ENCODE measurements around the gene MYO1E. TPM values are rescaled to one million over a fixed set of nuclear protein-coding genes. Genes with fewer than 3 reads are reported as not detected.
"Not testable (repeated sequence)": the region's sequence is repeated elsewhere in the genome, so short reads cannot be mapped to it uniquely, and the experiment has no call there.

Gene MYO1E
- total RNA-seq, 1 experiment from 2014 or later: 55.2 TPM

DNA sequence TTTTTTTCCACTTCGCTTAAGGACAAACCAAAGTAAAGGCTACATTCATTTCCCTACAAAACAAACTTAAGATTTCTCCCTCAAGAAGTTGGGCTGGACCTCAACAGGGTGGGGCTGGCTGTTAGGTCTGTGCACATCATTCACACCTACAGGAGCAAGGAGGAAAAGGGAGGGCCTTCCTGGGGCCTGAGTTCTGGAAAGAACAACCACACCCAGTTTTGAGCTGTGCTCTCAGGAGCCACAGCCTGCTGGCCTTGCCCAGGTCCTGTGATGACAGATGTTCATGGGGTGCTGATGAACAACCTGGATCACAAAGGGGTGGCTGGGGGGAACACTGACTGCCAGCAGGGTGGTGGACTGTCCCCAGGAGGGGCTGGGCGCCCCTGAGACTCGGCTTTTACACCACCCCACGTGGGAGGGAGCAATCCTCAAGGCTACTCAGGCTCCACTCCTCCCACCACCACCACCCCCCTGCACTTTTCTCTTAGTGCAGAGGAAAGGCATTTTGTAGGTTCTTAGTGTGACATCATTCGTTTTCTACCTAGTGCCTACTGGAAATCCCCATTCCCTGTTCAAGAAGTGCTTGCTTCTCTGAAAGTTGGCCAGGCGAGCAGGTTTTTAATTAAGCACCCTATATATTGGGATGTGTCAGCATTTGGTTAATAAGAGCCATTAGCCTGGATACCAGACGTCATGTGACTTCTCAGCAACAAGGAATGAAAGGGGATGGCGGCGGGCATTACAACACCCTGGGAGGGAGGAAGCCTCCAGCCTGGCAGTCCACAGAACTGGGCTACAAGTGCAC is 232.0 kb downstream of the MYO1E start:
- no peak for DNase-seq (ENCODE audit: low read depth)

DNA sequence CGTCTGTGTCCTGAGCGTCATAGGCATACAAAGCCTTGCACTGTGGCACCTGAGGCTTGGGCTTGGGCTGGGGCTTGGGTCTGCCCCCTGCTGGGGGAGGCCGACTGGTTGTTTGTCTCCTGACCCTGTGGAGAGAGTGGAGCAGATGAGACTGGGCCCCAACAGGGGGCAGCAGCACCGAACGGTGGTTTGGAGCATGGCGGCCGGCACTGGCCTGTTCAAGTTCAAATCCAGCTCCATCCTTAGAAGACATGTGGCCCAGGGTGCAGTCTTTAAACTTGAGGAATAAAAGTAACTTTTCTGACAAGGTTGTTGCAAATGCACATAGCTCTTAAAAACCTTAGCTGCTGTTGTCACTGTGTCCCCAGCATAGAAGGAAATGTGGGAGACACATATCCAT is 234.4 kb downstream of the MYO1E start:
- peak; percentile 59 for DNase-seq (ENCODE audit: low read depth)

DNA sequence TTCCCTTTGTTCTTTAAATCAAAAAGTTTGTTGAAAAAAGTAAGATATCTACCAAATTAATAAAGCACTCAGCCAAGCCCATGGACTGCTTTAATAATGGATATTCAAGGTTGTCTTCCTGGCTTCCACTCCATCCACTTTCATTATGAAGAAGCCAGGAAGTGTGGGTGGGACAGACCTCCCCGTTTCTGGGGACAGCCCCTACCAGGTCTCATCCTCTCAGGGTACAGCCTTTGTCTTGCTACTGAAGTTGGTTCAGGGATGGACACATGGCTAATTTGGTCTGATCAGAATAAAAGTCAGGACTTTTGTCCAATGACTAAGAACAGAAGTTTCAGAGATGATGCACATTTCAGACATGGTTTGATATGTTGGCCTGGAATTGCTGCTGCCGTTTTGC is 235.1 kb downstream of the MYO1E start:
- DNase-seq (ENCODE audit: low read depth): no peak

DNA sequence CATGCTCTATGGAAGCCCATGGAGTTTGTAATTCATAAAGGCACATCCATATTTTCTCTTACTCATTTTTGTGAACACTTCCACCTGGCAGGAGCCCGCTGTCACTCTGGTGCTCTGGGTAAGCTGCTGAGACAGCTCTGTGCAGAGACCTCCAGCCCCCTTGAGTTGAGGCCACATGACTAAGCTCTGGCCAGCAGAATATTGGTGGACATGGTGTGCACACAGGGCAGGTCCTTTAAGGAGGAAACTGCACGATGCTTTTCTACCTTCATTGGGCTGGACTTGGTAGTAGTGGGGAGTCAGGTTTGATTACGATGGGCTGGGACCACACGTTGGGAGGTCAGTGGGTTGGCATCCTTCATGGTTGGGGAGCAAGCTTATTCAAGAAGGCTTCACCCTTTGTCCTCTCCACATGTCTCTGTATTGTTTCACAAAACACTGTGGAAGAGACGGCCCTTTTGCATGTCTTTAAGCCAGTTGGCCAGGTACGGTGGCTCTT is 238.7 kb downstream of the MYO1E start:
- DNase-seq (ENCODE audit: low read depth): no peak

DNA sequence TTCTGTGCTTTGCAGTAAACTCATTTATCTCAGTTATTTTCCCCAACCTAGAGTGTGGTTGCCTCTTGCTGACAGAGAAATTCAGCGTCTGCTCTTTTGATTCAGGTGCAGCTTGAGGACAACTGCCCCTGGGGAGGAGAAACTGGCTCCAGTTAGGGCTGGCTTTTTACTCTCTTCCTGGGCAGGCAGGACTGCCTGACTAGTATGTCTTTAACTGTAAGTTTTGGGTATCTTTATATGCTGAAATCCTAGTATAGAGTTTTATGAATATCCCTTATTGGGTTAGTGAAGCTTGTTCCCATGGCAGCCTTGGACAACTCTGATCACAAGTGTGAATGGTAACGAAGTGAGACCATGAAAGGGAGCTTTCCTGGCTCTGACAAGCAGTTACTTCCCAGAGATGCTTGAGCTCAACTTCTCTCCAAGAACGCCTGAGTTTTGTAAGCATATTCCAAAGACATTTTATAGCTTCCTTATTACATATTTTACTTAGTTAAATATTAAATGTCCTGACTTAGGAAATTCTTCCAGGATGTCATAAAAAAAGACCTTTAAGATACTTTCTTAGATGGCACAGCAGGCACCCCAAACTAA is 240.6 kb downstream of the MYO1E start:
- no peak for DNase-seq (ENCODE audit: low read depth)

DNA sequence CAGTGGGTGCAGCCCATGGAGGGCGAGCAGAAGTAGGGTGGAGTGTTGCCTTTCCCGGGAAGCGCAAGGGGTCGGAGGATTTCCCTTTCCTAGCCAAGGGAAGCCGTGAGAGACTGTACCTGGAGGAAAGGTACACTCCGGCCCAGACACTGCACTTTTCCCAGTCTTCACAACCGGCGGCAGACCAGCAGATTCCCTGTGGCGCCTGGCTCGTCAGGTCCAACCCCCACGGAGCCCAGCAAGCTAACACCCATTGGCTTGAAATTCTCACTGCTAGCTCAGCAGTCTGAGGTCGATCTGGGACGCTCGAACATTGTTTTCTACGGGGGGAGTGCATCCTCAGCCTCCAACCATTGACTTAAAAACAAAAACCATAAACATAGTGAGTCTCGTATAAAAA is 241.2 kb downstream of the MYO1E start:
- no peak for DNase-seq (ENCODE audit: low read depth)

DNA sequence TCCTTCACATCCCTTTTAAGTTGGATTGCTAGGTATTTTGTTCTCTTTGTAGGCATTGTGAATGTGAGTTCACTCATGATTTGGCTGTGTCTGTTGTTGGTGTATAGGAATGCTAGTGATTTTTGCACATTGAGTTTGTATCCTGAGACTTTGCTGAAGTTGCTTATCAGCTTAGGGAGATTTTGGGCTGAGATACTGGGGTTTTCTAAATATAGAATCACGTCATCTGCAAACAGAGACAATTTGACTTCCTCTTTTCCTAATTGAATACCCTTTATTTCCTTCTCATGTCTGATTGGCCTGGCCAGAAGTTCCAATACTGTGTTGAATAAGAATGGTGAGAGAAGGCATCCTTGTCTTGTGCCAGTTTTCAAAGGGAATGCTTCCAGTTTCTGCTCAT is 245.4 kb downstream of the MYO1E start:
- not testable (repeated sequence) for DNase-seq (ENCODE audit: low read depth)

DNA sequence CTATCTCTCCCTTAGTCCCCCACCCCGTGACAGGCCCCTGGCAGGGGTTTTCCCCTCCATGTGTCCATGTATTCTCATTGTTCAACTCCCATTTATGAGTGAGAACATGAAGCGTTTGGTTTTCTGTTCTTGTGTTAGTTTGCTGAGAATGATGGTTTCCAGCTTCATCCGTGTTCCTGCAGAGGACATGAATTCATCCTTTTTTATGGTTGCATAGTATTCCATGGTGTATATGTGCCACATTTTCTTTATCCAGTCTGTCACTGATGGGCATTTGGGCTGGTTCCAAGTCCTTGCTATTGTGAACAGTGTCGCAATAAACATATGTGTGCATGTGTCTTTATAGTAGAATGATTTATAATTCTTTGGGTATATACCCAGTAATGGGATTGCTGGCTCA is 247.0 kb downstream of the MYO1E start:
- DNase-seq (ENCODE audit: low read depth): not testable (repeated sequence)

DNA sequence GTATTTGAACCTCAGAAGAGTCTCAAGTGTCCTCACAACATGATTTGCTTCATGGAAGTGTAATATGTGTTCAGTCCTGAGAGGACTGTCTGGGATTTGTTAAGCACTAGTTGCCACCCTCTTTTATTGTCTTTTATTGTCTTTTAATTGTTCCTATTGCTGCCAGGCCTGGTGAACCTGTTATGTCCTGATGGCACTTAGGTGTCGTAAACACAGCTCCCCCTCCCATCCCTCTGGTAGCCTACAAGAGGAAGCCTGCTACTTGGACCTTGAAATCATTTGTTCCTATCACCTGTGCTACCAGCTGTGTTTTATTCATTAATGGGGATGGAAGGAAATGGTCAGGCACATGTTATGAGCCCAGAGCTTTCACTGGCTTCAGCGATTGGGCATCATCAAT is 248.4 kb downstream of the MYO1E start:
- DNase-seq (ENCODE audit: low read depth): no peak

DNA sequence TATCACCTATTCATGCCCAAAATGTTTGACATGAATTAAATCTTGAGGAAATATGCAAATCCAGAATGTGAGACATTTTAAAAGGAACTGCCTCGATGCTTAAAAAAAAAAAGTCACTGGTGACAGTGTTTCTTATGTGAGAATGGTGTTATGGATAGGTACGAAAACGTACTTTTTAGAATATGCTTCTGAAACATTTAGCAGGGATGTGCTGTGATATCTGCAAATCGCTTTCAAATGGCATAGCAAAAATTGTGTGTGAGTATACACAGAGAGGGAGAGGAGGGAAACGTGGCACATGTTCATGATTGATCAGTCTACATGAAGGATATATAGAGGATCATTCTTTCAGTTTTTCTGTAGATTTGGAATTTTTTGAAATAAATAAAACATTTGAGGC is 251.7 kb downstream of the MYO1E start:
- no peak for DNase-seq (ENCODE audit: low read depth)

DNA sequence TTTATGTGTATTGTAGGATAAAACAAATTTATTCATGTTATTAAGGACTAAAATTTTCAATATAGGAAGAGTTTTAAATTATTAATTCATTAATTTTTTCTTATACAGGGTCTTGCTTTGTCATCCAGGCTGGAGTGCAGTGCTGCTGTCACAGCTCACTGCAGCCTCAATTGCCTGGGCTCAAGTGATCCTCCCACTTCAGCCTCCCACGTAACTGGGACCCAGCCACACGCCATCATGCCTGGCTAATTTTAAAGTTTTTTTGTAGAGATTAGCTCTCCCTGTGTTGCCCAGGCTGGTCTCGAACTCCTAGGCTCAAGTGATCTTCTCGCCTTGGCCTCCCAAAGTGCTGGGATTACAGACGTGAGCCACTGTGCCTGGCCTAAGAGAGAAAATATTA is 253.0 kb downstream of the MYO1E start:
- no peak for DNase-seq (ENCODE audit: low read depth)

DNA sequence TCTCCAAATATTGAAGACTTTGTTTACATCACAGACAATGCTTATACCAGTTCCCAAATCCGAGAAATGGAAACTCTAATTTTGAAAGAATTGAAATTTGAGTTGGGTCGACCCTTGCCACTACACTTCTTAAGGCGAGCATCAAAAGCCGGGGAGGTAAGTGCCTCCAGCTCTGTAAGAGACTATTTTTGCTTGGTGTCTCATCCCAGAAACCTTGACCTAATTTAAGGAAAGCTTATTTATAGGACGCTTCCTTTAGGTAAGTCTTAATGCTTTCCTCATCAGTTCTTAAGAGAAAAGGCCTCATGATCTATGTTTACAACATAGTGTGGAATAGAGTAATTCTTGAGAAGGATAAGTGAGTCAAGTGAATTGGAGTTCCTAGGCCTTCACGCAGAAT is 255.9 kb downstream of the MYO1E start:
- no peak for DNase-seq (ENCODE audit: low read depth)

DNA sequence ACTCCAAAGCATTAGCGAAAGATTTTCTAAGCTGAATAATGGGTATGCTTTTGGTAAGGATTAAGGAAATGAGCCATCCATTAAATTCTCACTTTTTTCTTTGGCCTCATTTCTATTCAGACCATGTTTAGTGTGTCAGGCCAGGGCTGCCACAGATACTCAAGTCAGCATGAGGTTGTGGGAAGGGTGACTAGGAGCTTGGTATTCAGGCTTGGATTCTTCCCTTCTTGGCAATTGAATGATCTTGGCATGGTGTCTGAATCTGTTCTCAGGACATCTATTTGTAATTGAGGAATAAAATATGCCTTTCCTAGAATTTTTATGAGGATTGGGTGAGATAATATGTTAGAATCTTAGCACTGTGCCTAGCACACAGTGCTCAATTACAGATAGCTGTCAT is 256.5 kb downstream of the MYO1E start:
- no peak for DNase-seq (ENCODE audit: low read depth)

DNA sequence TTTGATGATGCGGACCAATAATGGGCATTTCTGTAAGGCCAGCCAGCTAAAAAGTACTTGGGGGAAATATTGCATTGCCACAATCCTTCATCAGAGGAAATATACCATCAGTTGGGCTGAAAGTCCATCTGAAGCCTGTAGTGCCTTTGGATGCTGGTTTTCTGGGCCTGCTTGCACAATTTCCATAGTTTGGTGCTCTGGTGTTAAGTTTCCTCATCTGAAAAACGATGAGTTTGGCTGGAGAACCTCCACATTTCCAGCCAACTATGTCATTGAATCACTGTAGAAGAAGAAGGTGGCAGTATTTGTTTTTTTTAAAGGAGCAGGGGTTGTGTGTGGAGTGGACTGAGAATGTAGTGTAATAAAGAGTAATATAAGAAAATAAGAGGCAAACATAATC is 257.6 kb downstream of the MYO1E start:
- no peak for DNase-seq (ENCODE audit: low read depth)

DNA sequence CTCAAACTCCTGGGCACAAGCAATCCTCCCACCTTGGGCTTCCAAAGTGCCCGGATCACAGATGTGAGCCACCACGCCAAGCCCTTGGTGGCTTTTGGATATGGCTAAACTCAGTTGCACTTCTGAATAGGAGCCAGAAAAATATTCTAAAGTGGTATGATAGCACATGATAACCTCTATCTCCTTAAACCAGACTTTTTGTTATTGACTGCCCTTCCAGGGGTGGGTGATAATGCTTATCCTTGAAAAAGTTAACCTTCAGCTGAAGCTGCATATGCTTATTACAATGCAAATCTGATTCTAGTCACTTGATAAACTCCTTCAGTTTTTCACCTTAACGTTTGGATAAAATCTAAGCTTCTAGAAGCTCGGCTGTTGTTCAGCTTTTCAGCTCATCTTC is 261.4 kb downstream of the MYO1E start:
- DNase-seq (ENCODE audit: low read depth): no peak

DNA sequence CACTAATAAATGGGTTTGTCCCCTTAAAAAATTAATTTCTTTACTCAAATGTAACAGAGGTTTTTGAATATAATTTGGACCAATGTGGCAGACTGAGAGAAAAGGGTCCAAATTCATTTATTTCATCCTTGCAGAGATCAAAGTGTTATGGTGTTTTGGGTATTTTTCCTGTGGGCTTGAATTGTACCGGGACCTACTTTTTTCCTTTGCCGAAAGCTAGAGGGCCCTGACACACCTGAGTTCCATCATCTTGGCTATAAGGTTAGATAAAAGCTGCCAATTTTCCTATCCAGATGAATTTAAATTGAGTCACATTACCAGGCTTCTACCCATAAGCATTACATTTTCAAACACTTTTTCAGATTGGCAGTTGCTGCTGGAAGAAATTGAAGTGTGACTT is 266.8 kb downstream of the MYO1E start:
- peak; percentile 6 for DNase-seq (ENCODE audit: low read depth)

DNA sequence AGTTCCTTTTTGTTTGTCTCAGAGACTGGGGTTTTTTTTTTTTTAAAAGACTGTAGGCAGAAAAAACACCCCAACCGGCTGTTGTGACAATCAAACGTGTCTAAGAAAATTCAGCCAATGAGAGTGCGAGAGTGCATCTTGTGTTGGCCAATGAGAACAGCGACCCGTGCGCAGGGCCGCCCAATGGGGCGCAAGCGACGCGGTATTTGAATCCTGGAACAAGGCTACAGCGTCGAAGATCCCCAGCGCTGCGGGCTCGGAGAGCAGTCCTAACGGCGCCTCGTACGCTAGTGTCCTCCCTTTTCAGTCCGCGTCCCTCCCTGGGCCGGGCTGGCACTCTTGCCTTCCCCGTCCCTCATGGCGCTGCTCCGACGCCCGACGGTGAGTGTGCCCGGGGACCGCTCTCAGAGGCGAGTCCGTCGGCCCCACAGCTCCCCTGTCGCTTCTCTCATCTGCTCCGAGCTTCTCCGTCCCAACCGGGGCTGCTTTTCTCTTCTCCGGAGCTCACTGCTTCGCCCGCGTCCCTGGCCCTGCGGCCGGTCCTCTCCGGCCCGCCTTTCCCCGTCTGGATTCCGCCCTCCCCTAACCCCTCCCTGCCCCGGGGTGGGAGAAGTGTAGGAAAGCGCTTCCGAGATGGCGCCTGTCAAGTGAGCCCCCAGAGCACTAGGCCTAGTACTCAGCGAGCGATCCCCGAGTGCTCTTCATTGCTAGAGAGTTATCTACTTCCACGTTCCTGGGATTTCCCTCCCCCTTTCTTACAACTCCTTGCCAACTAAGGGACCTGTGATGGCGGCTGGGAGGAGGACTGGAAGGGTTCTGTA is 267.5 kb downstream of the MYO1E start, which contains the start of gene CCNB2:
Gene CCNB2 (plus strand): TSS at position 235 of the 821 bp plus-strand sequence. CDS start 123 bp downstream, at position 358.
- DNase-seq (ENCODE audit: low read depth): peak; percentile 97

DNA sequence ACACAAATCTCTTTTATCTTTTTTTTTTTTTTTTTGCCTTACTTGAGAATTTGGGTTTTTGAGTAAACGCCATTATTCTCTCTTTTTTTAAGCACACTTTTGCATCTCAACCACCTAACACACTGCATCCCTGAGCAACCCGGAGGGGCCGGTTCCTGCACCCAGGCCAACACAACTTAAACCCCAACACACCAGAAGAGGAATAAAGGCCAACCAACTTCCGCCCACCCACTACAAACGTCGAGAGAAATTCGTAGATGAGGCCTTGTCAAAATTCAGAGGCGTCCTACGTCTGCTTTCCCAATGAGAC is 268.1 kb downstream of the MYO1E start:
- no peak for DNase-seq (ENCODE audit: low read depth)

DNA sequence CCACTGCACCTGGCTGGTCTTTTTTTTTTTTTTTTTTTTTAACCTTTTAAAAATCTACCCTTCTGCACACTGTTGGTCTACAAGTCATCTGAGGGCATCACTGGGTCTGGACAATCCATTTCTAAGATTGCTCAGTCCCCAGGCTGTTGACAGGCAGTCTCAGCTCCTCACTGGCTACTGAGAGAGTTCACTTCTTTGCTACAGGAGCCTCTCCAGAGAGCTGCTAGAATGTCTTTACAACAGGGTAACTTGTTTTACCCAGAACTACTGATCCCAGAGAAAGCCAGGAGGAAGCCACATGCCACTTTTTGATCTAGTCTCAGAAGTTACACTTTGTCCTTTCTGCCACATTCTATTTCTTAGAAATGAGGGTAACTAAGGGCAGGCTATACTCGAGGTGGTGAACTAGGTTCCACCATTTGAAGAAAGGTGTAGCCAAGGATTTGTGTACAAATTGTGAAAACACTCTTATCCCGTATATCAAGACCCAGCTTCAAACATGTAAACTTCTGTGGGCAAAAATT is 273.4 kb downstream of the MYO1E start:
- DNase-seq (ENCODE audit: low read depth): no peak

DNA sequence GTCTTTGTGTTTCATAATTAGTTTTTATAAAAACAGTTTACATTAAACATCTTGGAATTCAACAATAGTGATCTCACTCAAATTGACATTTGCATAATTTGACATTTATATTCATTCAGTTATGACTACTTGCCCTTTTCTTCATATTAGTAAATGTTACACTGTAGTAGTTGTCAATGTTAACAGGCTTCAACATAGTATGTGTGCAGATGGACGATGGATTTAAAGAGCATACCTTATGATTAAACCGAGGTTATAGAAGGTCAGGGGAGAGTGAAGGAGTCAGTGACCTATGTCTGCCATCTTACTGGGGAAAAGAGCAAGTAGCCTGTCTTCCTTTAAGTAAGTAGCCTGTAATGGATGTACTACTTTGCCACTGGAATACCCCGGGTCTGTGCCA is 276.2 kb downstream of the MYO1E start:
- no peak for DNase-seq (ENCODE audit: low read depth)

DNA sequence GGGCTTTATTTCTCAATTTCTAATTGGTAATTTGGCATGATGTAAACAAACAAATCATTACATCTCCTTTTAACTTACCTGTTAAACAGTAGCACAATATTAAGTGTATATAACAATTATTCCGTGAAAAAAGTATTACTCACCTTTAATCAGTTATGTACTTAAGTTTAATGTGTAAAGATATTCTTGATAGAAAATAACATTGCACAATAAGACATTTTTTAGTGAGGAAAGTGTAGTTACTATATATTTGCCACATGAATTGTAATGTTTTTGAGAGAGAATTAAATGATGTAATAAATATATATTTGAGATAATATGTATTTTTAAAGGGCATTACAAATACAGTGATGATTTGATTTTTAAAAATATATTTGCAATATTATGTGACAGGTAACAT is 278.6 kb downstream of the MYO1E start:
- no peak for DNase-seq (ENCODE audit: low read depth)

DNA sequence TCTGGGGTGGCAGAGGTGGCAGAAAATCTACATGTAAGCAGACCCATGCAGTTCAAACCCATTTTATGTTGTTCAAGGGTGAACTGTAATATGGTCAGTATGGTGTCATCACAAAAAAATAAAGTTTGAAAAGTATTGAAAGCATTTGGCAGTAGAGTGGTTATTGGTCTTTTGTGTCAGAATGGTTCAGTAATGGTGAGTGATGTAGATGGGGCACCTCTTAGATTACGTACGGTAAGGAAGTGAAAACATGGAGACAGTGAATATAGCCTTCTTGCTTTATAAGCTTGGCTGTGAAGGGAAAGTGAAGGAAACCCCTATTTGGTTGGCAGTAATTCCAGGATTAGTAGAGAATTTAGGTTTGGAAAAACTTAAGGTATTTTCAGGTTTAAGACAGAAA is 284.9 kb downstream of the MYO1E start:
- no peak for DNase-seq (ENCODE audit: low read depth)

Measured in RPMI7951 (cell line).